Non-pigmented ciliary epithelial cell (primary cell): ENCODE measurements around the gene PPY.
"Not testable (repeated sequence)": the region's sequence is repeated elsewhere in the genome, so short reads cannot be mapped to it uniquely, and the experiment has no call there.

Source experiments
- DNase-seq: peaks from one replicate; pipeline ENCODE4 v3.0.0-alpha.2; 2010; ENCODE audit warnings: low read depth

The PPY gene

GRCh38 chr17:43931062-43931571 is 11.2 kb downstream of the PPY start:
- DNase-seq: no peak

- DNase-seq: no peak
Measured at GRCh38 chr17:43928609-43929008, 13.7 kb downstream of the PPY start.

- not testable (repeated sequence) for DNase-seq
Measured at GRCh38 chr17:43927929-43928328, 14.3 kb downstream of the PPY start.

- no peak for DNase-seq
Measured at GRCh38 chr17:43927060-43927864, 15.0 kb downstream of the PPY start.

GRCh38 chr17:43924558-43924957 is 17.7 kb downstream of the PPY start:
- DNase-seq: no peak

- DNase-seq: no peak
Measured at GRCh38 chr17:43920500-43921095, 21.7 kb downstream of the PPY start.

GRCh38 chr17:43918026-43918389 is 24.3 kb downstream of the PPY start:
- no peak for DNase-seq

DNA sequence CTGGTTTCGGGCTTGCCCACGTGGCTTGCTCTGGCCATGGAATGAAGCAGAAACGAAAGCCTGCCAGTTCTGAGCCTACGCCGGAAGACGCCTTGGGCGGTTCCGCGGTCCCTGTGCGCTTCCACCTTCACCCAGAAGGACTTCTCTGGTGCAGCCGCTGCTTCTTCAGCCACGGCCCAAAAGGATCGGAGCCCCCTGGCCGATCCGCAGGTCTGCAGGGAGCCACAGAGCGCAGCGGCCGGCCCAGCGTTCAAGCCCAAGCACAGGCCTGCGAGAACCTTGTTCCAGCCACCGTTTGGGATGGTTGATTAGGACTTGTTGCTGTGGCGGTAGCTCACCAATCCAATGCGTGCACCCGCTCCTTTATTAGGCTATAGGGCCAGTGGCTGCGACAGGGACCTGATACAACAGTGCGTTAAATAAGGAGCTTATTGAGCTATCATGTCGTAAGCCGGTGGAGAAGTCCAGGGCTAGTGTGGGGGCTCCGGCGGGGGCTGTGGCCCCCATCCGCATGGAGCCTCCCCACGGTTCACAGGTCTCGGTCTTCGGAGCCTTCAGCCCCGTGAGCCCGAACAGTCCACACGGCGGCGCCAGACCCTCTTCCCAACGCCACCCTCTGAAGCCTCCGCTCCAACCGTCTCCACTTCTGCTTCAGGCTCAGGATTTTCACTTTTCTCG is 24.8 kb downstream of the PPY start:
- DNase-seq: no peak

DNA sequence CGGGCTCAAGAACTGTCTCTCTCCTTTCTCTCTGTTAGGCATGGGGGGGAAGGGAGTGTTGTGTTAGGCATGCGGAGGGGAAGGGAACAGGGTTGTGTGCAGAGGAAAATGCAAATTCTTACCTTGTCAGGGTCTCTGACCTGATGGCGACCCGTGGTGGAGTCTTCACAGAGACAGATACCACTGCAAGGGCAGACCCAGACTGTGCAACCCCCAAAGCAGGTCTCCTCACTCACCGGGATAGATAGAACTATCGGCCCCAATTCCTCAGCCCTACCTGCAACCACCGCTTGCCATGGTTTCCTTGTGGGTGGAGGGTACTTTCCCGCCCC is 25.3 kb downstream of the PPY start:
- no peak for DNase-seq

- DNase-seq: no peak
Measured at GRCh38 chr17:43916385-43916784, 25.9 kb downstream of the PPY start.

GRCh38 chr17:43915559-43915958 is 26.7 kb downstream of the PPY start:
- DNase-seq: no peak

DNA sequence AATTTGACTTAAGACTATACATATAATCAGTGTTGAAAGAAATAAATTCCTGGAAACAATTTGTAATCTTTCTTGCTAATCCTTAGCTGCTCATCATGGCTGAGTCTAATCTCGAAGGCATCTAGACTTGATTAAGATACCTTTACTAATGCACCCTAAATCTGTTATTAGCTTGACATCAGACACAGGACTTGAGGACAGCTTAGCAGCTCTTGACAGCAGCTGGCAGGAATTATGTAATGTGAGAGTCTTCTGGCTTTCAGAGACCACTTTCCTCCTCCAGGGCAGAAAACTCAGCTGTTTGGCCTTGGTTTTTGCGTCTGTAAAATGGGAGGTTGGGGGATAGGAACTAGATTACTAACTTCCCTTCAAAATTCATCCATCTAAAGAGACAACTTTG is 27.8 kb downstream of the PPY start:
- no peak for DNase-seq

- no peak for DNase-seq
Measured at GRCh38 chr17:43913584-43913983, 28.7 kb downstream of the PPY start.

DNA sequence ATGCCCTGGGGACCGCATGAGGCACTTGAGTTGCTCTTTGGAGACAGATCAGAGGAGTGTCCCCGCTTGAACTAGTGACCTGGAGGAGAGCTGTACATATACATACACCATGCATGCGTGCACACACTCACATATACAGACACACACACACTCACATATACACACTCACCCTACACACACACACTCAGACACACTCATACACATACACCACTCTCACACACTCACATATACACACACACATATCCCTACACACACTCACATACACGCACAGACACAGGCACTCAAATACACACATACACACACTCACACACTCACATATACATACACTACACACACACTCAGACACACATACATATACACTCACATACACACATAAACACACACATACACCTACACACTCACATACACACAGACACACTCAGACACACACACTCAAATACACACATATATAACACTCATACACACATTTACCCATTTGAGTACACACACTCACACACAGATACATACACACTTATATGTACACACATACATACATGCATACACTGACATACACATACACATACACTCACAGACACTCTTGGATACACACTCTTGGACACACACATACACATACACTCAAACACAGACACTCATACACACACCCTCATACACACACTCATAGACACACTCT is 29.5 kb downstream of the PPY start:
- no peak for DNase-seq

GRCh38 chr17:43911904-43912303 is 30.4 kb downstream of the PPY start:
- DNase-seq: no peak

GRCh38 chr17:43909537-43910231 is 32.6 kb downstream of the PPY start:
- no peak for DNase-seq

DNA sequence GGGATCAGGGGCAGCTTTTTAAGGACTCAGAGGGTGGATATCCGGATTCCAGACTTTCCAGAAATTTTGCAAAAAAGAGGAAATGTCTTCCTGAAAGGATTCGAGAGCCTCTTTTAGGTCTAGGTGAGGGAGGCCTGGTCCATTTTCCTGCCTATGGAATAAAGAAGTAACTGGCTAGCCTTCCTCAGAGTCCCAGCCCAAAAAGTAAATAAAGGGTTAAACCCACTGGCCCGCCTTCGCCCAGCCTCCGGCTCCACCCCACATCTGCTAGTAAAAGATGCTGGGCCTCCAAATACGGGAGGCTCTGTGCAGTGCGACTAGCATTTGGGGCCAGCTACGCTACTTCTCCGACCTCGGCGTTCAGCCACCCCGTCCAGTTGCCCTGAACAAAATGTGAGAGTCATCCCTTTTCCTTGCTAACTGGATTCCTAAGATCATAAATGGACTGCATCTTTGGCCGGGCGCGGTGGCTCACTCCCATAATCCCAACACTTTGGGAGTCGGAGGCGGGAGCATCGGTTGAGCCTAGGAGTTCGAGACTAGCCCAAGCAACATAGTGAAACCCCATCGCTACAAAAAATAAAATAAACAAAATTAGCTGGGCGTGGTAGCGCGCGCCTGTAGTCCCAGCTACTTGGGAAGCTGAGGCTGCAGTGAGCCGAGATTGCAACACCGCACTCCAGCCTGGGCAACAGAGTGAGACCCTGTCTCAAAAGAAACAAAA is 34.1 kb downstream of the PPY start:
- DNase-seq: no peak

GRCh38 chr17:43907425-43907981 is 34.8 kb downstream of the PPY start, which contains the start of gene MPP2:
MPP2 (minus strand) TSS chr17:43907536; CDS start chr17:43904460, 3,076 bp downstream.
- DNase-seq: no peak

GRCh38 chr17:43906951-43907424 is 35.3 kb downstream of the PPY start:
- DNase-seq: no peak

DNA sequence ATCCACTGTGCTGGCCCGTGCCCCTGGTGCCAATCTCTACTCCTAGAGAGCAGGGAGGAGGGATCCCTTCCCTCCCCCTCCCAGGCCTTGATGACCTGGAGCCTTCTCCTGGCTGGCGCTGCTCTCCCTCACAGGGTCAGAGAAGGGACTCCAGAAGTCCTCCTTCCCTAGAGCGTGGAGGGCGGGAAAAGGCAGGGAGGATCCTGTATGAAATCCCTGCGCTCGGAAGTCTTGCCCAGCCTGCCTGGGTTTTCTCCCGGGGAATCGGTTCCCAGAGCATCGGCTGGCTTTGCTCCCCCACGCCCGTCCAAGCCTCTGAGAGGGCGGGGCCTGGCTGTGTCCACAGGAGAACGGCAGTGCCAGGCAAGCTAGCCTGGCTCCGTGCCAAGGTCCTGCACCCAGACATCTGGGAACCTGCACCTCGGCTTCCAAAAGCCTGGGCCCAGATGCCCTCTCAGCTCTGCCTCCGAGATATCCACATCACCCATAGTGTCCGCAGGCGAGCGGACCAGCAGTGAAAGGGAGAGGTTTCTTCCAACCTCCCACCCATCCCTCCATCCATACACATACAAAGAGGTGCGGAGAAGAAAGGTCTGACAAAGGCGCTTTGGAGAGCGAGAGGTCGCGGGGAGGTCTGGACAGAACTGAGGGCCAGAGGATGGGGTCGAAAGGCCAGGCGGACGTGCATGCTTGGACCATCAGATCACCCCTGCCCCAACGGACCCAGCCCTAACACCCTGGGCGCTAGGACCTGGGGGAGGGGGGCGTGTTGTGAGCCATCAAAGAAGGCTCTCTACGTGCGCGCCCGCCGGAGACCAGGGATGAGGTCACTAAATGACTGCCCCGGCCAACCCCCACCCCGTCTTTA is 36.1 kb downstream of the PPY start:
- no peak for DNase-seq
